ENCODE measurements around the gene ADD2. TPM values are rescaled to one million over a fixed set of nuclear protein-coding genes. Genes with fewer than 3 reads are reported as not detected.

ADD2 gene
- total RNA-seq, 1 experiment from 2014 or later = 124 TPM

GRCh38 chr2:70657246-70657645, 110.8 kb downstream of the ADD2 start:
- TF ChIP-seq CTCF (conservative IDR thresholded peaks at IDR 0.05) = no peak
- Histone ChIP-seq H2BK12ac (ENCODE audit: insufficient read length, low read depth, low read length) (no peak overlapping the region), H2AFZ (ENCODE audit: low read length) (no peak overlapping the region), H4K20me1 (ENCODE audit: control insufficient read depth, insufficient read depth, insufficient read length) (peaks cover 2% of the 10 kb centered on the region), H3K9me3 (ENCODE audit: control insufficient read depth, low read depth, low read length) (no peaks in the 10 kb centered on the region), H3K79me2 (ENCODE audit: insufficient read depth, low read length) (no peaks in the 10 kb centered on the region), H4K5ac (ENCODE audit: insufficient read length, low read depth, low read length) (no peak overlapping the region), H2AK5ac (ENCODE audit: insufficient read length, low read length) (no peak overlapping the region), H3K23ac (ENCODE audit: insufficient read length, low read depth, low read length) (no peak overlapping the region), H3K4me2 (ENCODE audit: insufficient read depth, insufficient read length, low read length) (no peak overlapping the region), H3K4ac (ENCODE audit: low read depth, low read length) (no peak overlapping the region), H3K23me2 (ENCODE audit: insufficient read length, low read depth, low read length, poor library complexity, severe bottlenecking) (no peaks in the 10 kb centered on the region), H4K8ac (replicated peaks; ENCODE audit: insufficient read length, low read depth, low read length) (no peak overlapping the region), H3K27me3 (ENCODE audit: insufficient read depth, low read length) (no peaks in the 10 kb centered on the region; the same call in 1 of the 2 replicates), H4K91ac (ENCODE audit: insufficient read length, low read depth, low read length) (no peak overlapping the region), H3K56ac (ENCODE audit: insufficient read length, low read depth, low read length) (no peak overlapping the region), H2BK120ac (ENCODE audit: low read depth, low read length, poor library complexity, severe bottlenecking) (no peak overlapping the region), H3K4me1 (ENCODE audit: insufficient read depth, low read length) (0 out of 2 replicates have a peak, but pooled peaks cover 3% of the 10 kb centered on the region), H2BK20ac (ENCODE audit: low read depth, low read length, poor library complexity, severe bottlenecking) (no peak overlapping the region), H2BK15ac (ENCODE audit: low read depth, low read length) (no peak overlapping the region), H3K79me1 (ENCODE audit: insufficient read depth, low read depth, low read length, poor library complexity, severe bottlenecking) (no peaks in the 10 kb centered on the region), H3K14ac (ENCODE audit: insufficient read depth, low read length) (no peak overlapping the region), H2BK5ac (ENCODE audit: insufficient read length, low read length) (no peak overlapping the region), H3K18ac (ENCODE audit: insufficient read length, low read depth, low read length) (no peak overlapping the region), H3K27ac (ENCODE audit: insufficient read length, low read depth, low read length) (no peak overlapping the region), H3K9ac (ENCODE audit: extremely low read depth, insufficient read length, low read length) (no peak overlapping the region), H3T11ph (ENCODE audit: low read length) (no peak overlapping the region)
- H3K36me3 Mint-ChIP-seq (ENCODE audit: insufficient read depth in 1 of 3, low read depth in 3 of 3) = peaks cover 4 to 15% (median 4%) of the 10 kb centered on the region in 3 experiments; a peak in 5 of 7 replicates
- H3K4me1 Mint-ChIP-seq = peaks cover 16 to 22% of the 10 kb centered on the region in 2 experiments
- H3K27me3 Mint-ChIP-seq (ENCODE audit: low read depth) = peaks cover 44% of the 10 kb centered on the region
- no CpG with 5 or more reads among the region's 5 CpGs for WGBS (ENCODE audit: extremely low coverage, insufficient read length, low lambda C conversion rate)
- peak; percentile 28 for DNase-seq
- no peaks in the 10 kb centered on the region for H3K9me3 Mint-ChIP-seq
- peak overlapping the region in 1 of 3 experiments; percentile 82; a peak in 2 of 7 replicates for H3K27ac Mint-ChIP-seq
- no peak overlapping the region for H3K4me3 Mint-ChIP-seq

Measured in H9 (cell line).